Adrenal gland (tissue), 5 donors: ENCODE measurements around the gene PLOD2.

Source experiments
- CTCF ChIP-seq, 6 experiments: fragments of 450-650 bp in 4 of 6; fragments of 200-600 bp in 2 of 6; sonication (generic) in 1 of 6; IDR thresholded peaks; 1 replicate in 5 of 6; 2 replicates in 1 of 6; pipeline versions ENCODE4 v1.5.1 to v1.8.0; 2016 to 2021; ENCODE audit warnings: antibody characterized with exemption in 6 of 6, mild to moderate bottlenecking in 2 of 6, moderate library complexity in 1 of 6
- POLR2A ChIP-seq, 2 donors: fragments of 450-650 bp; IDR thresholded peaks; one replicate each; pipeline ENCODE4 v1.6.1; 2017; ENCODE audit warnings: antibody characterized with exemption in 2 of 2, mild to moderate bottlenecking in 2 of 2, moderate library complexity in 1 of 2
- donor health status: DM: no; HTN: no; CAD: no.

DNA sequence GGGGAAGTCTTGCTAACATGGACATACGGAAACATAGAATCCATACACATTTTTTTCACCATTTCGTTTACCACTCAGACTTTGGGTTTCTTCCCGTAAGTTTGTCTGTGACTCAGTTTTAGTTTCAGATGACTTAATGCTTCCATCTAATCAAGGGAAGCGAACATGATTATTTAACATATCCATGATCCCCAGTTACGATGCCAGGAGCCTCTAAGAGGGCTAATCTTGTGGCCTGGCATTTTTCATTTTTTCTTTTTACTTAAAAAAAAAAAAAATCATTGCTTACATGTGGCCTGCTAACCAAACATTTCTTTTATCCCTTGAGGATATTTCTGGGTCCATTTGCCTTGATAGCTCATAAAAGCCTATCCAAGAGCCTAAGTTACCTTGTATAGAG is 20.2 kb upstream of the PLOD2 start:
- TF ChIP-seq CTCF (IDR thresholded peaks at IDR 0.05) = no peak
- TF ChIP-seq POLR2A (IDR thresholded peaks at IDR 0.05) = no peak
